ENCODE data around the gene ABHD4. TPM values are rescaled to one million over a fixed set of nuclear protein-coding genes. Genes with fewer than 3 reads are reported as not detected.
A peak's percentile ranks its signal among the peaks of the same experiment; 100 is the strongest.

Gene ABHD4
- total RNA-seq, 1 experiment from 2014 or later, result 9.1 TPM

- Histone ChIP-seq H3F3A (ENCODE audit: low read length, unreplicated experiment) (no peaks in the 10 kb centered on the region), H3K27ac (ENCODE audit: low read length) (no peak overlapping the region), H3K9ac (ENCODE audit: low read length) (no peak overlapping the region), H2AFZ (ENCODE audit: low read length) (no peak overlapping the region), H3K9me3 (ENCODE audit: low read length) (no peaks in the 10 kb centered on the region), H3K4me1 (ENCODE audit: insufficient read depth, low read length) (peaks cover 49% of the 10 kb centered on the region), H3K79me2 (ENCODE audit: low read length) (no peaks in the 10 kb centered on the region), H3K4me2 (ENCODE audit: low read length) (no peak overlapping the region), H3K27me3 (ENCODE audit: low read length) (no peaks in the 10 kb centered on the region), H4K20me1 (ENCODE audit: low read length) (no peaks in the 10 kb centered on the region), H3K4me3 (ENCODE audit: low read length) (no peak overlapping the region), H3K9me2 (replicated peaks; ENCODE audit: low read length) (no peaks in the 10 kb centered on the region), H3K36me3 (ENCODE audit: low read depth, low read length) (peaks cover 1% of the 10 kb centered on the region; the same call in 1 of the 2 replicates)
- no peak for ATAC-seq
- BruUV-seq (replicated peaks), result no TSS peak
- intact Hi-C loops (cut with micrococcal nuclease), result loop anchor here (1.0 to 10.0 kb wide), 7 partner anchors 83 to 504 kb away; no protein-coding TSS in a partner anchor
- CTCF ChIA-PET, result no interaction called here
- DNase-seq, result no peak
- no peak for TF ChIP-seq CTCF (conservative IDR thresholded peaks at IDR 0.05; ENCODE audit: low read depth, low read length)
- TF ChIP-seq EZH2 (IDR thresholded peaks at IDR 0.05; ENCODE audit: low read length, unreplicated experiment), result no peak
- no peak for TF ChIP-seq EZH2phosphoT487 (IDR thresholded peaks at IDR 0.05; ENCODE audit: borderline replicate concordance, low read length)
- POLR2A ChIA-PET (ENCODE audit: unreplicated experiment), result no interaction called here
These were observed 40.3 kb upstream of the ABHD4 start for GRCh38 chr14:22557846-22558220.

- H3K4me1 ChIP-seq (ENCODE audit: insufficient read depth, low read length), result peaks cover 49% of the 10 kb centered on the region
- BruUV-seq (replicated peaks), result no TSS peak
- no peaks in the 10 kb centered on the region for H3K9me2 ChIP-seq (replicated peaks; ENCODE audit: low read length)
- H3K27ac ChIP-seq (ENCODE audit: low read length), result no peak overlapping the region
- H3K36me3 ChIP-seq (ENCODE audit: low read depth, low read length), result peaks cover 4% of the 10 kb centered on the region; the same call in 1 of the 2 replicates
- ATAC-seq (no peak), DNase-seq (no peak)
- no peaks in the 10 kb centered on the region for H3F3A ChIP-seq (ENCODE audit: low read length, unreplicated experiment)
- H3K9me3 ChIP-seq (ENCODE audit: low read length), result no peaks in the 10 kb centered on the region
- H4K20me1 ChIP-seq (ENCODE audit: low read length), result no peaks in the 10 kb centered on the region
- TF ChIP-seq EZH2 (IDR thresholded peaks at IDR 0.05; ENCODE audit: low read length, unreplicated experiment) (no peak), EZH2phosphoT487 (IDR thresholded peaks at IDR 0.05; ENCODE audit: borderline replicate concordance, low read length) (no peak), CTCF (conservative IDR thresholded peaks at IDR 0.05; ENCODE audit: low read depth, low read length) (no peak)
- intact Hi-C loops (cut with micrococcal nuclease), result loop anchor here (5.0 to 10.0 kb wide), 4 partner anchors 84 to 504 kb away; no protein-coding TSS in a partner anchor
- H3K79me2 ChIP-seq (ENCODE audit: low read length), result no peaks in the 10 kb centered on the region
- H3K27me3 ChIP-seq (ENCODE audit: low read length), result no peaks in the 10 kb centered on the region
- no peak overlapping the region for H2AFZ ChIP-seq (ENCODE audit: low read length)
- no peak overlapping the region for H3K4me2 ChIP-seq (ENCODE audit: low read length)
- ChIA-PET CTCF (no interaction called here), POLR2A (ENCODE audit: unreplicated experiment) (no interaction called here)
- no peak overlapping the region for H3K4me3 ChIP-seq (ENCODE audit: low read length)
- no peak overlapping the region for H3K9ac ChIP-seq (ENCODE audit: low read length)
These were observed 39.7 kb upstream of the ABHD4 start for GRCh38 chr14:22558221-22558913.

GRCh38 chr14:22559041-22559440 lies 39.1 kb upstream of the ABHD4 start:
- peaks cover 9% of the 10 kb centered on the region for H3K36me3 ChIP-seq (ENCODE audit: low read depth, low read length)
- DNase-seq (no peak), ATAC-seq (no peak)
- BruUV-seq (replicated peaks), result no TSS peak
- no peaks in the 10 kb centered on the region for H3K79me2 ChIP-seq (ENCODE audit: low read length)
- H2AFZ ChIP-seq (ENCODE audit: low read length), result 0 out of 2 replicates have a peak overlapping the region, but pooled peaks have one; percentile 28
- CTCF ChIA-PET, result interaction anchor here (0.8 to 1.8 kb wide), 3 partner anchors 31 to 168 kb away, joined by 3 to 6 read pairs (median 3); no protein-coding TSS in a partner anchor
- no peak overlapping the region for H3K4me3 ChIP-seq (ENCODE audit: low read length)
- H3K27ac ChIP-seq (ENCODE audit: low read length), result no peak overlapping the region
- H3F3A ChIP-seq (ENCODE audit: low read length, unreplicated experiment), result no peaks in the 10 kb centered on the region
- H3K27me3 ChIP-seq (ENCODE audit: low read length), result no peaks in the 10 kb centered on the region
- intact Hi-C loops (cut with micrococcal nuclease), result loop anchor here (5.0 to 10.0 kb wide), 4 partner anchors 84 to 503 kb away; no protein-coding TSS in a partner anchor
- no peak overlapping the region for H3K9ac ChIP-seq (ENCODE audit: low read length)
- H3K4me1 ChIP-seq (ENCODE audit: insufficient read depth, low read length), result peaks cover 49% of the 10 kb centered on the region
- H3K4me2 ChIP-seq (ENCODE audit: low read length), result no peak overlapping the region
- H3K9me3 ChIP-seq (ENCODE audit: low read length), result no peaks in the 10 kb centered on the region
- no peaks in the 10 kb centered on the region for H3K9me2 ChIP-seq (replicated peaks; ENCODE audit: low read length)
- TF ChIP-seq CTCF (conservative IDR thresholded peaks at IDR 0.05; ENCODE audit: low read depth, low read length) (no peak), EZH2 (IDR thresholded peaks at IDR 0.05; ENCODE audit: low read length, unreplicated experiment) (no peak), EZH2phosphoT487 (IDR thresholded peaks at IDR 0.05; ENCODE audit: borderline replicate concordance, low read length) (no peak)
- POLR2A ChIA-PET (ENCODE audit: unreplicated experiment), result interaction anchor here (0.5 kb wide), 1 partner anchor 1176 kb away, joined by 4 read pairs; no protein-coding TSS in a partner anchor
- H4K20me1 ChIP-seq (ENCODE audit: low read length), result no peaks in the 10 kb centered on the region
